Activated effector memory CD4-positive, alpha-beta T cell treated with Interleukin-2 at 50 U/mL for 16 hours (primary cell): ENCODE results near the gene SLC37A2.

ENCODE experiments used
- DNase-seq: peaks from one replicate; pipeline ENCODE4 v3.0.0-alpha.2; 2020

The SLC37A2 gene

DNA sequence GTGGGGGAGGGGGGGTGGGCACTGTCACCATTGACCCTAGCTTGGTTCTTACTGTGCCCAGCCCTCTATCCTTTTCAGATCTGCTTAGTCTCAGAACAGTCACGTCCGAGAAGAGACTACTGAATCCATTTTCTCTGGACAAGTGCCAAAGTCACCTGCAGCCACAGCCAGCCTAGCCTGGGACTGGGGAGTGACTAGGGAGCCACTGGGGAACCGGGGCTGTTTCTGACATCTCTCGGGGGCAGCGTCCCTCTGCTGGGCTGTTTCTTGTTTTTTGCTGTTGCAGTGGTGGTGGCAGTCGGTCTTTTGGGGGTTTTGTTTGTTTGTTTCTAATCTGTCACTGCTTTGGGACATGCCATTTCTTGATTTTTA, 8.7 kb downstream of the SLC37A2 start:
- no peak for DNase-seq

DNA sequence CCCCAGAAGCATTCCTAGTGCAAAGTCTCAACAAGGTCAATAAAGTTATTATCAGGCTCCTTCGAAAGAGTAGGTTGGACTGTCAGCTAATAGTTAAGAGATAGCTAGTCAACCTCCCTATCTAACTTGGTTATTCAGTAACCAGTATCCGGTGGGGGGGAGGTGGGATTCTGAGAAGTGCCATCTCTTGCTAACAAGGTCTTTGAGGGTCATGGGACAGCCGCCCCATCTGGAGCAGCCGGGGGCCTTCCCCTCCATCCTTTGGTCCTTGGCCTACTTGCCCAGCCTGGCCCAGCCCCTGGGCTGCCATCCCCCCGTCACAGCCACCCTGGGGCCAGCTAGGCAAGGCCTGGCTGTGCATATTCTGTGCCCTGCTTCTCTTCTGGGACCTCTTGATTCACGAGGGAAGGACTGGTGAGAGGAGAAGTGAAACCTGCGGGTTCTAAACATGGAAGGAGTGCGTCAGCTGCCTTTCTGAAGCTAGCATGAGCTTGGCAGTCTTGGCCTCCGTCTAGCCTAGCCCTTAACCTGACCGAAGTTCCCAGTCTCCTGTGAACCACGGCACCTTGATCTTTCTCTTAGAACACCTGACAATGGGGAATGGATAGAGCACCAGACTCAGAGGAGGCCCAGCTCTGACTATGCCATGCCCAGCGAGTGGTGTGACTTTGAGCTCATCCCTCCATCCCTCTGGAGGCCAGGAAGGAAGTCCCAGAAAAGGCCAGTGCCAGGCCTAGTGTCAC, 9.3 kb downstream of the SLC37A2 start:
- no peak for DNase-seq

DNA sequence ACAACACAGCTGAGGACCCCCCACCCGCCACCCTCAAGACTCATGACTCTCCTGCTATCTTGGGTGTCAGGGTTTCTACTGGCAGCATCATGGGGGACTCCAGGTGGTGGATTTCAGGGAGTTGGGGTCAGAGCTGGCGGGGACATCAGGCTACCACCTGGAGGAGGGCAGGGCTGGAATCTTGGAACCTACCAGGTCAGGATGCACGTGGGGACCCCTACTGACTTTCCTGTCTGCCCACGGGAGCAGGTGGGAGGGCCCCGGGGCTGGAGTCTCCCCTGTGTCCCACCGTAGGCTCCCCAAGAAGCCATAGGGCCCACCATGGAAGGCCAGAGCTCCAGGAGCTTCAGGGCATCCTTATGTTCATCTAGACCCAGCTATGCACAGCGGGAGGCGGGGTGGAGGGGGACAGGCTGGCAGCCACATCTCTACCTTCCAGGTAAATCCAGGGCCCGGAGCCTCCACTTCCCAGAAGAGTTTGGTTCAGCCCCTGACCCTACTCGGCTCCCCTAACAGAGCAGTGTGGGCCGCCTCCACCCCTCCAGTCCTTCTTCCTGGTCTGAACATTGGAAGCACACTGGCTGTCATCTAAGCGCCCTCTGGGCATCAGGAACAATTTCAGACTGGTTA, 10.0 kb downstream of the SLC37A2 start:
- no peak for DNase-seq

DNA sequence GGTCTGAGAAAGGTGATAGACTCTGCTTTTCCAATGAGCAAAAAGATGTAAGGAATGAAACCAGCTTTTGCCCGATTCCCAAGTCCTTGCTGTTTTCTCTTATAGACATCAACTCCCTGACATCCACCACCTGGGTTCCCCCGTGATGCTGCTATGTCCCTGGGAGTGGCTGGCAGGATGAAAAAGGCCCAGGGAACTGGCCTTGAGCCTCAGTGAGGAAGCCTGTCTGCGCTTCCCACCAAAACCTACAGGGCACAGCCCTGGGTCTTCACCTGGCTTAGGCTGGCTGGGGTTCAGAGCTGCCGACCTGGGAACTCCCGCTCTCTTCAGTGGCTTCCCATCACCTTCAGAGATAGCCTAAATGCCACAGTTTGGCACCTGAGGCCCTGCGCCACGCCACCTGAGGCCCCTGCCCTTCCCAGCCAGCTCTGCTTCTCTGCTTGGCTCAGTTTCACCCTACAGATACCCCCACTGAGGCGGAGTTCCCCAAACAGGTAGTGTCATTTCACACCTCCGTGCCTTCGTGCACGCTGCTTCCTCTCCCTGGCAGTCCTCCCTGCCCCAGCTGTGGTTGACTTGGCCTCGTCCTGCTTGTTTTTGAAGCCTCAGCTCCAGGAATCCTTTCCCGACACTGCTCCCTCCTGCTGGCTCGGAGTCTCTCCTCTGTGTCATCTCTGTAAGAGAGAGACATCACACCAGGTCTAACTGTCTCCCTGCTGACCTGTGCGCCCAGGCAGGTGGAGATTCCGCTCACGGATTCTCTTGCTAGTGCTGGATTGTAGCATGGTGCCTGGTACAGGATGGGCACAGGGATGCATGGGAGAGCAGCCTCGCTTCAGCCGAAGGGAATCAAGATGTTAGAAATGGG, 10.7 kb downstream of the SLC37A2 start:
- DNase-seq: no peak

DNA sequence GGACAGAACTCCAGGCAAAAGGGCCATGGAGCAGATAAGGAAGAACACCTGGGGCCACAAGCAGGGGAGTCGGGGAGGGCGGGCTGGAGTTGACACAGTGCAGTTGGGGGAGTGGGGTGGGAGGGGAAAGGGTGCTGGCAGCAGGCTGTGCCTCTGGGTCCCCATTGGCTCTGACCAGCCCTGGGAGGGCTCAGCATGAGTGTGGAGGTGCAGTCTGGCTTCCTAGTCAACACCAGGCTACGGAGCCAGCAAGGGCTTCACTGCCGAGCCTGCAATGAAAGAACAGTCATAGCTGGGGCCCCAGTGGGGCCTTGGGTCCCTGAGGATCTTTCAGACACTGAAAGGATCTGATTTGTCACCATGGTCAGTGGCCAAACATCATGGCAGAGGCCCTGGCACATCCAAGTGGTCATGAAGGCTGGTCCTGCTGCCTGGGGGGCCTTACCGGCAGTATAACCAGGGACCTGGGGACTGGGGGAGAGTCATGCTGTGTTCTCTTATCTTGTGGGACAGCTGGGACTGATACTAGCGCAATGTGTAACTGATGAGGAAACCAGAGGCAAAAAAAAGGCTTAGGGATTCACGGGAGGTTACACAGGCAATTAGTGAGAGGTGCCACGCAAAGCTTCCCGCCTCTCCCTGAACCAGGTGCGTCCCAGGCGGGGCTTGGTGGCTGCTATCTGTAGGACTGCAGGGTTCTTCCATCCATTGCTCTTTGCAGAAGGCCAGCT, 11.6 kb downstream of the SLC37A2 start:
- no peak for DNase-seq

DNA sequence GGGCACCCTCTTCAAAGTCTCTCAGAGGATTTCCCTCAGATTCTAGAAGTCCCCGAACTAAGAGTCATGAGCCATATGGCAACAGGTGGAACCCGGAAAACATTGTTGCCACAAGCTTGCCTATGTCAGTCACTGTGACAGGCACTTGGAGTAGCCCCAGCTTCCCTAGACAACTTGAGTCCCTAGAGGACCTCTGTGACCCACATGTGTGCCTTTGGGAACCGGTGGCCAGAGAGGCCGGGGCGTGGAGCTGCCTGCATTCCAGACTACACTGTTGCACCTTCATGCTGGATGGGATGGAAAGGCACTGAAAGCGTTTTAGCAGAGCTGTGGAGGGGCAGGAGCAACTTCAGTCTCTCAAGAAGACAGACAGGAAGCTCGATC, 12.1 kb downstream of the SLC37A2 start:
- no peak for DNase-seq

DNA sequence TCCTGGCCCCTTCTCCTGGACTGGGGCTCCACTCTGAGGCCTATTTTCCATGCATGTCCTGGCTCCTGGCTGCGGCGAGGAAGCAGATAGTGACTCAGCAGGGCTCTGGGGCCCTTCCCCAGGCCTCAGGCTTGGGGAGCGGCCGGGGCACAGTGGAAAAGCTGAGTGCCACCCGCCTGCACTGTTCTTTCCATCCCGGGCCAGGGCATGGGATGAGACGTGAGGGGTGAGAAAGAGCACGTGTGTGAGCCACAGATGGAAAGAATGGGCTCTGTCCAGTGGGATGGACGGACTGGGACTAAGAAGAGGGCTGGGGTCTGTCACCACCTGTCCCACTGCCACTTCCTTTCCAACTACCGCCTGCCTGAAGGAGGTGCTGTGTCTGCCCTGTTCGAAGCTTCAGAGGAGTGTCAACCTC, 12.8 kb downstream of the SLC37A2 start:
- DNase-seq: no peak

DNA sequence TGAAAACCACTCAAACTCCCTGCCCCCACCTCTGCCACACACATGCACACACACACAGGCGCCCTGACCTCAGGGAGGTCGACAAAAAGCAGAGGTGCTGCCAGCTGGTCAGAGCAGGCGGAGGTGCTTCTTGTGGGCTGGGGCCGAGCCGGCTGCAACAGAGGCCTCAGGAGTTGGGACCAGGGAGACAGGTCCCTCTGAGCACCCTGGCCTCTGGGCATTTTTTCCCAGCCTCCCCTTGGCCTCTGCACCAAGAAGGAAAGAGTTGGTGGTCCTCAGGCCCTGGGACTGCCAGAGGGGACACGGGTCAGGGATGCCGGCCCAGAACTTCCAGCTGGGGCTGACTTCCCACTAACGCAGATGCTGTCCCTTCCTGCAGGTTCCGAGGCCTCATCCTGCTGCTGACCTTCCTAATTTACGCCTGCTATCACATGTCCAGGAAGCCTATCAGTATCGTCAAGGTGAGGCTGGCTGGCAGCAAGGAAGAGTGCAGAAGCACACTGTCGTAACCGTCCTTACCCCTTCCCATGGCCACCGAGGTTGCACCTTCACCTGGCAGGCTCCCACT, 13.4 kb downstream of the SLC37A2 start:
- DNase-seq: no peak

DNA sequence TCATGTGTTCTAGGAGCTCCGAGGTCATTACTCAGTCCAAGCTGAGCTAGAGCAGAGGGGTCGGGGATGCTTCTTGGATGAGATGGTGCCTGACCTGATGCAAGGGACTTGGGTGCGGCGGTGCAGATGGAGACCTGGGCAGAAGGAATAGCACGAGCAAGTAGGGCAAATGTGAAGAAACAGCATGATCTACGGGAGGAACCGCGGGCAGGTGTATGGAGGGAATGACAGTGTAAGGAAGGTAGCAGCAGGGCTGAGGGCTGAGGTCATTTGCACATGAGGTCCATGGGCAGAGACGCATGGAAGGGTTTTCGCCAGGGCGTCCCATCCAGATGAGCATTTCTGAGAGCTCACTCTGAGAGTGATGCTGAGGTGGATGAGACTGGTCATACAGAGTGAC, 14.9 kb downstream of the SLC37A2 start:
- no peak for DNase-seq

DNA sequence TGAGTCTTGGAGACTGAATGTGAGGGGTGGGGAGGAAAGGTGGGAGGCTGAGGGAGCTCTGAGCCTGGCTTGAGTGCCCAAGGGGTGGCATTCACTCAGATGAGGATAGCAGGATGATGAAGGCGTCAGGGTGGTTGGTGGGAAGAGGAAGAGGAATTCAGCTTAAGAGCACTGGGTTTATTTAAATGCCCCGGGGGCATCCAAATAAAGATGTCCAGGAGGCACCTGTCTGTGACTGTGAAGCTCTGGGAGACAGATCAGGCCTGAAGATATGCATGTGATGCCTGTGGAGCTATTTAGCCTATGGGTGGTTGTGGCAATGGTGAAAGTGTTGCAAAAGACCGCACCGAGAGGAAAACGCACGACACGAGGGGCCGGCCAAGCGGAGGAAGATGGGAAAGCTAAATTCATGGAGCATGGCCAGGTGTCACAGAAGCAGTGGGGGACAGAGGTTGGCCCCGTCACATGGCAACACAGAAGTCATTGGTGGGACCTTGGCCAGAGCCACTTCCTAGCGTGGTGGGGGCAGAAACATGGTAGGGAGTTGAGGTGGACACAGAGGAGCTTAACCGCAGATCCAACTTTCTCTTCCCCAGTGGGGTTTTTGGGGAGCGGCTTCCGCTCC, 15.5 kb downstream of the SLC37A2 start:
- no peak for DNase-seq

DNA sequence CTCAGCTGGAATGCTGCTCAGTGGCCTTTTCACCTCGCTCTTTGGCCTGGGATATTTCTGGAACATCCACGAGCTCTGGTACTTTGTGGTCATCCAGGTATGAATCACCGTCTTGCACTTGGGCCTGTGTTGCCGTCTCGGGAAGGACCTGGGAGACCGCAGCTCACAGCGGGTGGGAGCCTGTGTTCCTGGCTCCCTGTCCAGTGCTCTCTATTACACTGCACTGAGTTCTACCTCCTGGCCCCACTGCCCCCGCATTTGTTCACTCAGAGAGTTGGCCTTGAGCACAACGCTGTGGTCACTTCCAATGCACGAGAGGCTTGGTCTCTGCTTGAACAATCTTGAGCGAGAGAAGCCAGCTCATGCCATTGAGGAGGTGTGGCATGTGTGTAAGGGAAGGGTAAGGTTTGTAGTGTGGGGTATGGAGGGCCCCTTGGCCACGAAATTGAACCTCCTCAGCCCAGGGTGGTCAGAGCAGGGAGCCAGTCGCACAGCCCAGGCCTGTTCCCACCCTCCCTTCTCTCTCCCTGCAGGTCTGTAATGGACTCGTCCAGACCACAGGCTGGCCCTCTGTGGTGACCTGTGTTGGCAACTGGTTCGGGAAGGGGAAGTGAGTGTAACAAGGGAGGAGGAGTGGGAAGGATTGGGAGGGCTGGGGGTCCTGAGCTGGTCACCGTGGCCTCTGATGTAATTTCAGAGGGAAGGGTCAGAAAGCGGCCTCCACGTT, 16.2 kb downstream of the SLC37A2 start:
- no peak for DNase-seq

DNA sequence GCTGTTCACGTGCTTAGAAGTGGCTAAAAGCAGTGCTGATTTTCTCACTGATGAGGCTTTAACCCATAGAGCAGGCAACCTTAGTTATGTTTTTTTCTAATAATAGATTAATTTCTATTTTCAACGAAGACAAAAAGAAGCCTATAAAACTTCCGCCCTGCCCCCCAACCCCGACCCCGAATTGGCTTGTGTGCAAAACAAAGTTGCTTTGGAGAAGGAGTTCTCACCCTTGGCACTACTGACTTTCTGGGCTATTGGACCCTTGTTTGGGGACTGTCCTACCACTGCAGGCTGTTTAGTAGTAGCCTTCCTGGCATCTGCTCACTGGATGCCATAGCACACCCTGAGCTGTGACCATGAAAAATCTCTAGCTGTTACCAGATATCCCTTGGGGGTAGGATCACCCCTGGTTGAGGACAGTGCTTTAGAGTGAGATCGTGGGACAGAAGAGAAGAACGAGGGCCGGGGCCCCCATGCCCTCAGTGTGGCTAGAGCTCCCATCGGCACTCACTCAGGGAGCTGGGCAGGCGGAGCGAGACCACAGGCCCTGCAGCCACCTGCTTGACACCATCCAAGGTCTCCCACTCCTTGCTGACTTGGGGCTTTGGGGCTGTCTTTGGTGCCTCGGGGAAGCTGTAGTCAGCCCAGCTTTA, 16.9 kb downstream of the SLC37A2 start:
- no peak for DNase-seq

DNA sequence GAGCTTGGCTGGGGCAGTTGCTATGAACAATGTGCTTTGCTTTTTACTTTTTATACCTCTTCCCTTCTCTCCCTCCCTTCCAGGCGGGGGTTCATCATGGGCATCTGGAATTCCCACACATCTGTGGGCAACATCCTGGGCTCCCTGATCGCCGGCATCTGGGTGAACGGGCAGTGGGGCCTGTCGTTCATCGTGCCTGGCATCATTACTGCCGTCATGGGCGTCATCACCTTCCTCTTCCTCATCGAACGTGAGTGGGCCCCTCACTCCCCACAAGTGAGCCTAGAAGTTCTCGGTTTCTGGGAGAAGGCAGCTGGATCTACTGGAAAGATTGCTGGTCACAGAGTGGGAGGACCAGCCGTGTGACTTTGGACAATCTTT, 17.4 kb downstream of the SLC37A2 start:
- DNase-seq: no peak

DNA sequence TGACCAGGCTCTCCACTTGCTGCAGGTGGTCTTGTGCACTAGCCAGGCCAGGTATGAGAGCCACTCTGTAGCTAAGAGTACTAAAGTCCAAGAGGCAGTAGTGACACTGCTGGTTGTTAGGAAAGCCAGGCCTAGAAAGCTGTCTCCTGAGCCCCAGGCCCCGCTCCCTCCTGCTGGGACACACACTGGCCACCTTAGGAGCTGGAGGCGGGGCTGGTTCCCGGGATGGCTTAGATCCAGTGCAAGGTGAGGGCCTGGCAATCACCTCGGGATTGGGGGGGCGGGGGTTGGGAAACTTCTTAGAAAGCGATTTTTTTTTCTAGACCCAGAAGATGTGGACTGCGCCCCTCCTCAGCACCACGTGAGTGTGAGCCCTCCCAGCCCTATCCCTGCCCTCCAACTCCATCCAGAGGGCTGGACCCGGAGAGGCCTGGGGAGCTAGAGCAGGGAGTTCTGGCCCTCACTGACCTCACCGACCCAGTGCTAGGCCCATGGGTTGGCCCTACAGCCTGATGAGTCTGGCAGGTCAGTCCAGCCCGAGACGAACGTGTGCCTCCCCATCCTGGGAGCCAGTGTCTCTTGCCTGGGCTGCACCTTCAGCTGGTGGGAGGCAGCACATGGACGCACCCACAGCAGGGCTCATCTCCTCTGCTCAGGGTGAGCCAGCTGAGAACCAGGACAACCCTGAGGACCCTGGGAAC, 18.1 kb downstream of the SLC37A2 start:
- DNase-seq: no peak

DNA sequence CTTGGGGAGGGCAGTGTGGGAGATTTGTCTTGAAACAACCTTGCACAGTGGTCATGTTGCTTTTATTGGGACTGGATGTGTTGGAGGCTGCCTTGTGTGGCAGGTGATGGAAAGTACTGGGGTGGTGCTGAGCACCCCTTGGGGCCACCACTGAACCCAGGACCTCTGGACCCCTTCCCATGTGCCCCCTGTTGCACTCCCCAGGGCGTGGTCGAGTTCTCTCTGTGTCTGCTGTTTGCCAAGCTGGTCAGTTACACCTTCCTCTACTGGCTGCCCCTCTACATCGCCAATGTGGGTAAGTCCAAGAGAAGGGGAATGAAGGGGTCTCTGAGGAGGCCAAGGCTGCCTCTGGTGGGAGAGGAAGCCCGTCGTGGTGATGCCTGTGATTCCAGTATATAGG, 18.9 kb downstream of the SLC37A2 start:
- DNase-seq: no peak

DNA sequence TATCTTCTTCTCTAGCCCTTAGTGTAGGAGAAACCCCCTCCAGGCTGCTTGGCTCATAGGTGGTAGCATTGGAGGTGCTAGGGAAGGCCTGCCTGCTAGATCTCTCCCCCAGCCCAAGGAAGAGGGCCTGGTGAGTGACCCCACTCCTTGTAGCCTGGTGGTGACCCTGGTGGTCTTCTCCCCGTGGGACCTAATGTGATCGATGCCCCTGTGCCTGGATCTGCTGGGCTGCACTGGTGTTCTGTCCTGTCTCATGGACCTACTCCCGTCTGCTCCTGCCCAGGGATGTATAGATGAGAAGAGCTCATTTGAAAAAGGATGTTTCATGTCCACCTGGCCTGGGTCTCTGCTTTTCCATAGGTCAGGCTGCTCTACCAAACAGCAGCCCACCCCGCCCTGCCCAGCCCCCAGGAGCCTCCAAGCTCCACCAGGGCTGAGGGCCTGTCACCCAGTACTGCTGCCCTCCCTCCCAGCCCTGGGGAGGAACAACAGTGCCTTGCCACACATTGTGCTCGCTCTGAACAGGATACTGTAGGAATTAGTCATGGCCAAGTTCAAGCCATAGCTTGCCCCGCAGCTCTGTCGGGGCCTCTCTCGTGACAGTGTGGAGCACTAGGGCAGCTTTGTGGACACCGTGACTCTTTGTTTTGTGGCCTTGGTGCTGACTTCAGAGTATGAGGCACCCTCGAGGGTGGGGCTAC, 19.7 kb downstream of the SLC37A2 start:
- DNase-seq: no peak

DNA sequence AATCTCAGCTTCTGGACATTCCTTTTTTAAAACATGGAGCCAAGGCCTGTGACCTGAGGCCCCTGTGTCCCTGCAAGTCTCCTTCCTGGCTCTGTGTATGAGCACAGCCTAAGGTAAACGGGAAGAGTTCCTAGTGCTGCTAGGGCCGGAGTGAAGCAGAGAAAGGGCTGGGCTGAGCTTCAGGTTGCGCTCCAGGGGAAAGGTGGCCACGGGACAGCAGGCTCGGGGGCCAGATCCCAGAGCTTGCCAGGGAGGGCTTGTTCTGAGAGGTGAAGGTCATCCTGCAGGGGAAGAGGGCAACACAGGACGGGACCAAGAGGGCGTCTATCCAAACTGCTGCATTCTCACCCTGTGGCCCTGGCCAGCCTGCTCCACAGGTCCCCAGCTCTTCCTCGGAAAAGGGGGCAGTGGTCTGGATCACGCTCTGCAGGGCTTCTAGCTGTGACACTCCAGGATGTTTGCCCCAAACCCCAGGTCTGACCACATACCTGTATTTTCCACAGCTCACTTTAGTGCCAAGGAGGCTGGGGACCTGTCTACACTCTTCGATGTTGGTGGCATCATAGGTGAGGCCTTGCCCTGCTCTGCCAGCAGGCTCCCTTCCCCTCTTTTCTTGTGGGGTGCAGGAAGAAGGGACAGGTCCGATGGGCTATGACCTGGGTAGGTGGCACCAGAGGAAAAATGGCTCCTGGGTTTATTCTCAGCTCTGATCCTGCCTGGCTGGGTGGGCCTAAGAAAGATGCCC, 20.4 kb downstream of the SLC37A2 start:
- no peak for DNase-seq

DNA sequence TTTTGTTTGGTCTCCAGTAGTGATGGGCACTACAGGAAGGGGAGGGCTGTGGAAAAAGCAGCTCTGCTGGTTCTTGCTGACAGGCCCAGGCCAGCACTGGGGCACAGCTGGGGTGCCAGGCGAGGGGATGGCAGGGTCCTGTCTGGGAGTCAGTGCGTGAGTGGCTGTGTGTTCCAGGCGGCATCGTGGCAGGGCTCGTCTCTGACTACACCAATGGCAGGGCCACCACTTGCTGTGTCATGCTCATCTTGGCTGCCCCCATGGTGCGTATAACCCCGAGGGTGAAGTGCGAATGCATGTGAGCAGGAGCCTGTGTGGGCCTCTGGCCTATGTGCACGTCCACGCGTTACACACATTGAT, 20.9 kb downstream of the SLC37A2 start:
- no peak for DNase-seq

DNA sequence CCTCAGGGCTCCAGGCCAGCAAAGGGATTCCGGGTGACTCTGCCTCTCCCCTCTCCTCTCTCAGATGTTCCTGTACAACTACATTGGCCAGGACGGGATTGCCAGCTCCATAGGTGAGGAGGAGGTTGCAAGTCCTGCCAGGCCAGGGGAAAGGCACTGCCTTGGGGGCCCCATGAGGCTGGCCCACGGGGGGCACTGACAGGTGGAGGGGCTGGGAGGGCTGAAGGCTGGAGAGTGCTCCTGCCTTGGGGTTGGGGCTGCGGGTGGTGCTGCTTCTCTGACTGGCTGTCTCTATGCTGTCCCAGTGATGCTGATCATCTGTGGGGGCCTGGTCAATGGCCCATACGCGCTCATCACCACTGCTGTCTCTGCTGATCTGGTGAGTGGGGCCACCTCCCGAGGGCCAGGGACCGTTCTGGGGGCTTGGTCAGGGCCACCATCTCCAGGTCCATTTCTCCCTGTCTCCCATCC, 21.7 kb downstream of the SLC37A2 start:
- no peak for DNase-seq
